Choroid plexus epithelial cell (primary cell): ENCODE measurements around the gene PRIM2.
"Not testable (repeated sequence)": the region's sequence is repeated elsewhere in the genome, so short reads cannot be mapped to it uniquely, and the experiment has no call there.

Experiments
- DNase-seq: peaks from one replicate; pipeline ENCODE4 v3.0.0-alpha.2; 2010; ENCODE audit warnings: low read depth
- H3K4me3 ChIP-seq: 2 replicates; pipeline ENCODE4 v1.5.1; 2011; ENCODE audit warnings: low read depth, mild to moderate bottlenecking, control low read depth, low read length, moderate library complexity
- CTCF ChIP-seq: conservative IDR thresholded peaks from 2 replicates; pipeline ENCODE4 v1.5.1; 2011; ENCODE audit warnings: low read depth, mild to moderate bottlenecking, control low read depth, inconsistent platforms, low read length, moderate library complexity

PRIM2 gene

GRCh38 chr6:57302477-57302876 lies 15.0 kb upstream of the PRIM2 start:
- no peak for TF ChIP-seq CTCF
- DNase-seq, result no peak

DNA sequence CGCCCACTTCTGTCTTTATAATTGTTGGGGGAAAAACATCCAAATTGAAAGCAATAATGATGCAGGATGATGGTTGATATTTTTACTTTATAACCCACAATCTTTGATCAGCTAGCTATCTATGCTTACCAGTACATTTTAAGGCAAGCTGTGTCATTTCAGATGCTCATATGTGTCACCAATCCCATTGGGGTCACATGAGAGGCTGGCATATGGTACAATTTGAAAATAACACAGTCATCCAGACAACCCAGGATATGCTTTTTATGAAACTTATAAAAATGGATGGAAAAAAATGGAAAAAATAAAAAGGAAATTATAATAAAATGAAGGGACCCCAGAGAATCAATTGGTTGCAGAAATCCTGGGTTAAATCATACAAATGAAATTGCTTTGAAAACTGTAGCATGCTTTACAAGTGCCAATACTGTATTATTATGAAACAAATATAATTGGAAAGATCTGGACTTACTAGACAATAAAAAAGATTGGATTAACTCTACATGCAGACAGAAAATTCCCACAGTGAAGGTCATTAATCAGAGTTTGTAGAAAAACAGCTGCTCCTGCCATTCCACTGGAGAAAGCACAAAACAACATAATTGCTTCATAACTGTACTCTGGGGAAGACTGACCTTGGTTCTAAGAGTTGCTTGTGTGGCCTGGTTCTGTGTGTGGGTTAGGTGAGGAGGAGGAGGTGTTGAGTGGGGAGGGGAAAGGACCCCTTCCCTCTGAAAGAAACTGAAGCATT lies 13.3 kb upstream of the PRIM2 start:
- no peak for TF ChIP-seq CTCF
- DNase-seq, result peak; percentile 8
- no peak overlapping the region for H3K4me3 ChIP-seq

More at GRCh38 chr6:57302477-57302876, 15.0 kb upstream of the PRIM2 start:
- no peak overlapping the region for H3K4me3 ChIP-seq

GRCh38 chr6:57305107-57305506 lies 12.3 kb upstream of the PRIM2 start:
- no peak overlapping the region for H3K4me3 ChIP-seq
- no peak for DNase-seq
- no peak for TF ChIP-seq CTCF

DNA sequence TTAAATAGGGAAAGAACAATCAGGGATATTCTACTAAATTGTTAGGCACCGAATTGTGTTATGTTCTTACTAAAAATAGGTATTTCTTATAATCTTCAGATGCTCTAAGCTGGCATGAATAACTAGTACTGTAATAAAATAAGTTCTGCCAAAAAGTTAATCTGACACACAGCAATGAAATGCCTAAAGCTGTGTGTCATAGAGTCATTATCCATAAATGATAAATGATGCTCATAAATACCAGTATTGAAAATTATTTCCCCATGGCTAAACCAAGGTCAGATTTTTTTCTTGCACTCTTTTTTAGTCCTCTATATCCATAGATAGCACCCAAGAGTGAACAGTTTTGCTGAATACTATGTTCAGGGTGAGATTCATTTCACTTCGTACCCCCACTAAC lies 11.7 kb upstream of the PRIM2 start:
- no peak overlapping the region for H3K4me3 ChIP-seq
- no peak for TF ChIP-seq CTCF
- DNase-seq, result no peak

GRCh38 chr6:57306273-57306672 lies 11.2 kb upstream of the PRIM2 start:
- TF ChIP-seq CTCF, result no peak
- no peak for DNase-seq
- H3K4me3 ChIP-seq, result no peak overlapping the region

DNA sequence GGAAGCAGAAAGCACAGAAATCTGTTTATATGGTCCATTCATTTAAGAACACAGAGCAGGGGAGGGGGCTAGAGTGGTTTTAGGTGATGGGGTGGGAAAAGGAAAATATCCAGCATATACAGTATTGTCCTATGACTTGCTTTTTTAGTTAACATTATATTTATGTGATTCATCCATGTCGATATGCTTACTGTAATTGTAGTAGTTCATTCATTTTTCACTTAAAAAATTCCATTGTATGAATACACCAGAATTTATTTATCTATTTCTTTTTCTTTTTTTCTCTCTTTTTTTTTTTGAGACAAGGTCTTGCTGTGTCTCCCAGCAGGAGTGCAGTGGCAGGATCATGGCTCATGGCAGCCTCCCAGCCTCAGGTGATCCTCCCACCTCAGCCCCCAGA lies 9.6 kb upstream of the PRIM2 start:
- DNase-seq, result no peak
- no peak overlapping the region for H3K4me3 ChIP-seq
- TF ChIP-seq CTCF, result no peak

GRCh38 chr6:57308755-57309154 lies 8.7 kb upstream of the PRIM2 start:
- DNase-seq, H3K4me3 ChIP-seq: not testable (repeated sequence)

DNA sequence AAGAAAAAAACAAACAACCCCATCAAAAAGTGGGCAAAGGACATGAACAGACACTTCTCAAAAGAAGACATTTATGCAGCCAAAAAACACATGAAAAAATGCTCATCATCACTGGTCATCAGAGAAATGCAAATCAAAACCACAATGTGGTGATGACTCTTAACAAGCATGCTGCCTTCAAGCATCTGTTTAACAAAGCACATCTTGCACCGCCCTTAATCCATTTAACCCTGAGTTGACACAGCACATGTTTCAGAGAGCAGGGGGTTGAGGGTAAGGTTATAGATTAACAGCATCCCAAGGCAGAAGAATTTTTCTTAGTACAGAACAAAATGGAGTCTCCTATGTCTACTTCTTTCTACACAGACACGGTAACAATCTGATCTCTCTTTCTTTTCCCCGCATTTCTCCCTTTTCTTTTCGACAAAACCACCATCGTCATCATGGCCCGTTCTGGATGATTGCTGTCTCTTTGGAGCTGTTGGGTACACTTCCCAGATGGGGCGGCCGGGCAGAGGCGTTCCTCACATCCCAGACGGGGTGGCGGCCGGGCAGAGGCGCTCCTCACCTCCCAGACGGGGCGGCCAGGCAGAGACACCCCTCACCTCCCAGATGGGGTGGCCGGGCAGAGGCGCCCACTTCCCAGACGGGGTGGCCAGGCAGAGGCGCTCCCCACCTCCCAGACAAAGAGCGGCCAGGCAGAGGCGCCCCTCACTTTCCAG lies 7.2 kb upstream of the PRIM2 start:
- H3K4me3 ChIP-seq, result not testable (repeated sequence)
- DNase-seq, result peak; percentile 45
